Adipocyte (in vitro differentiated cells): Measurements from ENCODE around the gene RIPOR3.
"Not testable (repeated sequence)": the region's sequence is repeated elsewhere in the genome, so short reads cannot be mapped to it uniquely, and the experiment has no call there.

Experiments used
- DNase-seq: peaks from one replicate; pipeline ENCODE4 v3.0.0-alpha.2; 2015; ENCODE audit warnings: low read depth
- H3K27me3 ChIP-seq: replicated peaks from 2 replicates; pipeline ENCODE4 v1.7.0; 2013; ENCODE audit warnings: mild to moderate bottlenecking, low read length, moderate library complexity; ENCODE audit not compliant: control insufficient read depth, insufficient read depth
- H3K36me3 ChIP-seq: 2 replicates; pipeline ENCODE4 v1.7.0; 2013; ENCODE audit warnings: low read length, mild to moderate bottlenecking, moderate library complexity; ENCODE audit not compliant: control insufficient read depth, insufficient read depth, severe bottlenecking
- H3K4me1 ChIP-seq: 2 replicates; pipeline ENCODE4 v1.7.0; 2013; ENCODE audit warnings: mild to moderate bottlenecking, low read length, moderate library complexity; ENCODE audit not compliant: control insufficient read depth, insufficient read depth
- H3K4me3 ChIP-seq: 2 replicates; pipeline ENCODE4 v1.7.0; 2013; ENCODE audit warnings: mild to moderate bottlenecking, low read length, moderate library complexity
- H3K9ac ChIP-seq: 2 replicates; pipeline ENCODE4 v1.7.0; 2013; ENCODE audit warnings: mild to moderate bottlenecking, low read length, moderate library complexity
- H3K9me3 ChIP-seq: 2 replicates; pipeline ENCODE4 v1.7.0; 2013; ENCODE audit warnings: mild to moderate bottlenecking, low read length, moderate library complexity; ENCODE audit not compliant: control insufficient read depth

Gene RIPOR3

GRCh38 chr20:50620459-50620858 is 70.9 kb downstream of the RIPOR3 start:
- H3K27me3 ChIP-seq, H3K9me3 ChIP-seq, H3K9ac ChIP-seq, DNase-seq, H3K4me1 ChIP-seq, H3K4me3 ChIP-seq: not testable (repeated sequence)
- peaks cover 44% of the 10 kb centered on the region for H3K36me3 ChIP-seq

GRCh38 chr20:50618537-50618936 is 72.8 kb downstream of the RIPOR3 start:
- peaks cover 60% of the 10 kb centered on the region for H3K36me3 ChIP-seq
- H3K4me1 ChIP-seq = no peaks in the 10 kb centered on the region
- H3K9ac ChIP-seq = no peak overlapping the region
- no peak for DNase-seq
- no peak overlapping the region for H3K4me3 ChIP-seq
- H3K27me3 ChIP-seq = no peaks in the 10 kb centered on the region
- H3K9me3 ChIP-seq = peaks cover 8% of the 10 kb centered on the region

GRCh38 chr20:50617022-50617421 is 74.3 kb downstream of the RIPOR3 start:
- H3K9ac ChIP-seq = no peak overlapping the region
- no peak overlapping the region for H3K4me3 ChIP-seq
- peaks cover 8% of the 10 kb centered on the region for H3K9me3 ChIP-seq
- DNase-seq = no peak
- no peaks in the 10 kb centered on the region for H3K27me3 ChIP-seq
- H3K36me3 ChIP-seq = peaks cover 72% of the 10 kb centered on the region
- no peaks in the 10 kb centered on the region for H3K4me1 ChIP-seq

GRCh38 chr20:50615407-50615806 is 75.9 kb downstream of the RIPOR3 start:
- Histone ChIP-seq H3K4me1 (peaks cover 9% of the 10 kb centered on the region), H3K9me3 (no peaks in the 10 kb centered on the region), H3K27me3 (no peaks in the 10 kb centered on the region), H3K36me3 (peaks cover 61% of the 10 kb centered on the region), H3K9ac (no peak overlapping the region), H3K4me3 (no peak overlapping the region)
- DNase-seq = no peak

GRCh38 chr20:50613438-50614169 is 77.7 kb downstream of the RIPOR3 start:
- DNase-seq = no peak
- no peaks in the 10 kb centered on the region for H3K9me3 ChIP-seq
- peaks cover 57% of the 10 kb centered on the region for H3K36me3 ChIP-seq
- peaks cover 9% of the 10 kb centered on the region for H3K4me1 ChIP-seq
- no peak overlapping the region for H3K9ac ChIP-seq
- H3K4me3 ChIP-seq = no peak overlapping the region
- no peaks in the 10 kb centered on the region for H3K27me3 ChIP-seq

GRCh38 chr20:50611128-50611810 is 80.1 kb downstream of the RIPOR3 start:
- no peak for DNase-seq
- peaks cover 66% of the 10 kb centered on the region for H3K36me3 ChIP-seq
- peak overlapping the region; percentile 20 for H3K9ac ChIP-seq
- no peak overlapping the region for H3K4me3 ChIP-seq
- no peaks in the 10 kb centered on the region for H3K9me3 ChIP-seq
- H3K27me3 ChIP-seq = no peaks in the 10 kb centered on the region
- peaks cover 9% of the 10 kb centered on the region for H3K4me1 ChIP-seq

- Histone ChIP-seq H3K36me3 (peaks cover 58% of the 10 kb centered on the region), H3K9me3 (no peaks in the 10 kb centered on the region), H3K9ac (no peak overlapping the region), H3K4me1 (peaks cover 9% of the 10 kb centered on the region), H3K27me3 (no peaks in the 10 kb centered on the region), H3K4me3 (no peak overlapping the region)
- DNase-seq = no peak
These were observed 81.1 kb downstream of the RIPOR3 start for GRCh38 chr20:50610212-50610718.

- peaks cover 61% of the 10 kb centered on the region for H3K36me3 ChIP-seq
- no peaks in the 10 kb centered on the region for H3K27me3 ChIP-seq
- H3K9ac ChIP-seq = no peak overlapping the region
- no peak overlapping the region for H3K4me3 ChIP-seq
- DNase-seq = no peak
- peaks cover 9% of the 10 kb centered on the region for H3K4me1 ChIP-seq
- no peaks in the 10 kb centered on the region for H3K9me3 ChIP-seq
These were observed 81.8 kb downstream of the RIPOR3 start for GRCh38 chr20:50609438-50609989.

GRCh38 chr20:50608750-50609104 is 82.6 kb downstream of the RIPOR3 start:
- no peak for DNase-seq
- Histone ChIP-seq H3K9me3 (no peaks in the 10 kb centered on the region), H3K4me1 (peaks cover 9% of the 10 kb centered on the region), H3K9ac (no peak overlapping the region), H3K4me3 (no peak overlapping the region), H3K36me3 (peaks cover 60% of the 10 kb centered on the region), H3K27me3 (no peaks in the 10 kb centered on the region)

GRCh38 chr20:50607850-50608749 is 83.2 kb downstream of the RIPOR3 start:
- peaks cover 9% of the 10 kb centered on the region for H3K4me1 ChIP-seq
- no peak for DNase-seq
- no peaks in the 10 kb centered on the region for H3K9me3 ChIP-seq
- H3K4me3 ChIP-seq = no peak overlapping the region
- H3K27me3 ChIP-seq = no peaks in the 10 kb centered on the region
- no peak overlapping the region for H3K9ac ChIP-seq
- peaks cover 59% of the 10 kb centered on the region for H3K36me3 ChIP-seq

GRCh38 chr20:50607436-50607835 is 83.9 kb downstream of the RIPOR3 start:
- Histone ChIP-seq H3K4me1 (peaks cover 9% of the 10 kb centered on the region), H3K27me3 (no peaks in the 10 kb centered on the region), H3K9ac (no peak overlapping the region), H3K4me3 (no peak overlapping the region), H3K36me3 (peaks cover 59% of the 10 kb centered on the region), H3K9me3 (no peaks in the 10 kb centered on the region)
- no peak for DNase-seq
